ENCODE data around the gene CD44. TPM values are rescaled to one million over a fixed set of nuclear protein-coding genes. Genes with fewer than 3 reads are reported as not detected.
A peak's percentile ranks its signal among the peaks of the same experiment; 100 is the strongest.

The CD44 gene
- total and polyA plus RNA-seq, 10 of the 15 experiments (the other 5 are each of a cell fraction or from before 2014, with no cell fraction given), result 57.1 to 293 (median 120) TPM

- TF ChIP-seq PBX3 (IDR thresholded peaks at IDR 0.05; ENCODE audit: insufficient replicate concordance, low read depth, low read length) (no peak), POLR2A (IDR thresholded peaks at IDR 0.05; ENCODE audit: low read depth, low read length) (0 out of 2 replicates have a peak, but pooled peaks have one; percentile 33), TBL1XR1 (IDR thresholded peaks at IDR 0.05; ENCODE audit: low read depth, low read length) (peak; percentile 73), MAX (IDR thresholded peaks at IDR 0.05; ENCODE audit: low read depth, low read length) (0 out of 2 replicates have a peak, but pooled peaks have one; percentile 17), RUNX3 (IDR thresholded peaks at IDR 0.05; ENCODE audit: low read length) (peak; percentile 69), STAT3 (IDR thresholded peaks at IDR 0.05; ENCODE audit: low read depth, low read length) (peak; percentile 67; the same call in 1 of the 2 replicates), NFIC (IDR thresholded peaks at IDR 0.05; ENCODE audit: low read depth, low read length) (peak; percentile 66), PKNOX1 (IDR thresholded peaks at IDR 0.05) (no peak), POU2F2 (IDR thresholded peaks at IDR 0.05; ENCODE audit: borderline replicate concordance, low read depth, low read length) (peak; percentile 63; the same call in 1 of the 3 replicates), RFX5 (IDR thresholded peaks at IDR 0.05; ENCODE audit: low read depth, low read length) (no peak), CEBPB (IDR thresholded peaks at IDR 0.05; ENCODE audit: borderline replicate concordance in 1 of 2, low read depth in 2 of 2, low read length in 2 of 2) (0 out of 4 replicates have a peak, but pooled peaks of 1 of the 2 experiments have one; percentile 39), GATAD2B (conservative IDR thresholded peaks at IDR 0.05; ENCODE audit: low read depth) (no peak), NBN (IDR thresholded peaks at IDR 0.05) (no peak), NR2C1 (IDR thresholded peaks at IDR 0.05) (no peak), NRF1 (conservative IDR thresholded peaks at IDR 0.05; ENCODE audit: low read depth, low read length) (no peak), CBX3 (IDR thresholded peaks at IDR 0.05; ENCODE audit: borderline replicate concordance, low read depth) (no peak), CHD2 (IDR thresholded peaks at IDR 0.05; ENCODE audit: borderline replicate concordance, low read depth, low read length) (0 out of 2 replicates have a peak, but pooled peaks have one; percentile 43), JUNB (IDR thresholded peaks at IDR 0.05) (peak; percentile 64), TCF3 (IDR thresholded peaks at IDR 0.05; ENCODE audit: borderline replicate concordance, insufficient read depth, low read depth, low read length) (0 out of 2 replicates have a peak, but pooled peaks have one; percentile 16), ZNF622 (IDR thresholded peaks at IDR 0.05) (no peak), CBX5 (IDR thresholded peaks at IDR 0.05; ENCODE audit: low read depth) (0 out of 2 replicates have a peak, but pooled peaks have one; percentile 2), TCF12 (IDR thresholded peaks at IDR 0.05; ENCODE audit: low read depth, low read length) (no peak; the same call in 1 of the 2 replicates), POLR2AphosphoS5 (IDR thresholded peaks at IDR 0.05; ENCODE audit: low read length) (no peak; the same call in 1 of the 2 replicates)
- TF ChIP-seq, protein P1, sequence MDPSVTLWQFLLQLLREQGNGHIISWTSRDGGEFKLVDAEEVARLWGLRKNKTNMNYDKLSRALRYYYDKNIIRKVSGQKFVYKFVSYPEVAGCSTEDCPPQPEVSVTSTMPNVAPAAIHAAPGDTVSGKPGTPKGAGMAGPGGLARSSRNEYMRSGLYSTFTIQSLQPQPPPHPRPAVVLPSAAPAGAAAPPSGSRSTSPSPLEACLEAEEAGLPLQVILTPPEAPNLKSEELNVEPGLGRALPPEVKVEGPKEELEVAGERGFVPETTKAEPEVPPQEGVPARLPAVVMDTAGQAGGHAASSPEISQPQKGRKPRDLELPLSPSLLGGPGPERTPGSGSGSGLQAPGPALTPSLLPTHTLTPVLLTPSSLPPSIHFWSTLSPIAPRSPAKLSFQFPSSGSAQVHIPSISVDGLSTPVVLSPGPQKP (IDR thresholded peaks at IDR 0.05; ENCODE audit: low read depth, low read length), result no peak
- TF ChIP-seq, protein P2, sequence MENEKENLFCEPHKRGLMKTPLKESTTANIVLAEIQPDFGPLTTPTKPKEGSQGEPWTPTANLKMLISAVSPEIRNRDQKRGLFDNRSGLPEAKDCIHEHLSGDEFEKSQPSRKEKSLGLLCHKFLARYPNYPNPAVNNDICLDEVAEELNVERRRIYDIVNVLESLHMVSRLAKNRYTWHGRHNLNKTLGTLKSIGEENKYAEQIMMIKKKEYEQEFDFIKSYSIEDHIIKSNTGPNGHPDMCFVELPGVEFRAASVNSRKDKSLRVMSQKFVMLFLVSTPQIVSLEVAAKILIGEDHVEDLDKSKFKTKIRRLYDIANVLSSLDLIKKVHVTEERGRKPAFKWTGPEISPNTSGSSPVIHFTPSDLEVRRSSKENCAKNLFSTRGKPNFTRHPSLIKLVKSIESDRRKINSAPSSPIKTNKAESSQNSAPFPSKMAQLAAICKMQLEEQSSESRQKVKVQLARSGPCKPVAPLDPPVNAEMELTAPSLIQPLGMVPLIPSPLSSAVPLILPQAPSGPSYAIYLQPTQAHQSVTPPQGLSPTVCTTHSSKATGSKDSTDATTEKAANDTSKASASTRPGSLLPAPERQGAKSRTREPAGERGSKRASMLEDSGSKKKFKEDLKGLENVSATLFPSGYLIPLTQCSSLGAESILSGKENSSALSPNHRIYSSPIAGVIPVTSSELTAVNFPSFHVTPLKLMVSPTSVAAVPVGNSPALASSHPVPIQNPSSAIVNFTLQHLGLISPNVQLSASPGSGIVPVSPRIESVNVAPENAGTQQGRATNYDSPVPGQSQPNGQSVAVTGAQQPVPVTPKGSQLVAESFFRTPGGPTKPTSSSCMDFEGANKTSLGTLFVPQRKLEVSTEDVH (IDR thresholded peaks at IDR 0.05; ENCODE audit: low read depth, partially characterized antibody), result no peak
Measured at GRCh38 chr11:35146074-35146521, 7.1 kb downstream of the CD44 start (continued).

Data from GM12878 (cell line).